Nephron (organoid): ENCODE data around the gene FOXC2.

Experiments
- H3K27ac Mint-ChIP-seq, 3 experiments: 2 replicates each; pipeline ENCODE4 v1.8.0; 2020; ENCODE audit warnings: mixed read lengths in 3 of 3, mild to moderate bottlenecking in 2 of 3, moderate library complexity in 1 of 3
- H3K27me3 Mint-ChIP-seq: 2 replicates; pipeline ENCODE4 v1.8.0; 2021; ENCODE audit warnings: low read depth, mild to moderate bottlenecking, moderate library complexity, mixed read lengths
- H3K36me3 Mint-ChIP-seq: 2 replicates; pipeline ENCODE4 v1.8.0; 2020; ENCODE audit warnings: low read depth, mixed read lengths
- H3K4me1 Mint-ChIP-seq: 2 replicates; pipeline ENCODE4 v1.8.0; 2020; ENCODE audit warnings: mixed read lengths
- H3K4me3 Mint-ChIP-seq, 3 experiments: 2 replicates each; pipeline ENCODE4 v1.8.0; 2020; ENCODE audit warnings: mild to moderate bottlenecking in 3 of 3, mixed read lengths in 3 of 3, moderate library complexity in 2 of 3
- H3K9me3 Mint-ChIP-seq: 2 replicates; pipeline ENCODE4 v1.8.0; 2020; ENCODE audit warnings: mixed read lengths
- TF ChIP-seq, protein P1 (sequence below), 3 experiments: fragments of 200-600 bp; sonication (generic); IDR thresholded peaks; one replicate each; pipeline ENCODE4 v1.5.0; 2021; ENCODE audit warnings: antibody characterized with exemption in 3 of 3; ENCODE audit not compliant: unreplicated experiment in 3 of 3

The FOXC2 gene

GRCh38 chr16:86566601-86566965, at the start of gene FOXC2:
FOXC2 (plus strand) TSS chr16:86566829; CDS start chr16:86567336, 507 bp downstream.
- H3K27ac Mint-ChIP-seq, result peak within 1 kb of the TSS; percentile 72 to 98 (median 94)
- peaks cover 30% of the 10 kb centered on the region for H3K36me3 Mint-ChIP-seq
- peak within 1 kb of the TSS; percentile 91 to 94 (median 92) for H3K4me3 Mint-ChIP-seq
- peaks cover 35% of the 10 kb centered on the region for H3K4me1 Mint-ChIP-seq
- H3K9me3 Mint-ChIP-seq, result no peaks in the 10 kb centered on the region
- H3K27me3 Mint-ChIP-seq, result peaks cover 85% of the 10 kb centered on the region
- TF ChIP-seq, protein P1, sequence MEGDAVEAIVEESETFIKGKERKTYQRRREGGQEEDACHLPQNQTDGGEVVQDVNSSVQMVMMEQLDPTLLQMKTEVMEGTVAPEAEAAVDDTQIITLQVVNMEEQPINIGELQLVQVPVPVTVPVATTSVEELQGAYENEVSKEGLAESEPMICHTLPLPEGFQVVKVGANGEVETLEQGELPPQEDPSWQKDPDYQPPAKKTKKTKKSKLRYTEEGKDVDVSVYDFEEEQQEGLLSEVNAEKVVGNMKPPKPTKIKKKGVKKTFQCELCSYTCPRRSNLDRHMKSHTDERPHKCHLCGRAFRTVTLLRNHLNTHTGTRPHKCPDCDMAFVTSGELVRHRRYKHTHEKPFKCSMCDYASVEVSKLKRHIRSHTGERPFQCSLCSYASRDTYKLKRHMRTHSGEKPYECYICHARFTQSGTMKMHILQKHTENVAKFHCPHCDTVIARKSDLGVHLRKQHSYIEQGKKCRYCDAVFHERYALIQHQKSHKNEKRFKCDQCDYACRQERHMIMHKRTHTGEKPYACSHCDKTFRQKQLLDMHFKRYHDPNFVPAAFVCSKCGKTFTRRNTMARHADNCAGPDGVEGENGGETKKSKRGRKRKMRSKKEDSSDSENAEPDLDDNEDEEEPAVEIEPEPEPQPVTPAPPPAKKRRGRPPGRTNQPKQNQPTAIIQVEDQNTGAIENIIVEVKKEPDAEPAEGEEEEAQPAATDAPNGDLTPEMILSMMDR (IDR thresholded peaks at IDR 0.05; ENCODE audit: unreplicated experiment in 3 of 3), result no peak

DNA sequence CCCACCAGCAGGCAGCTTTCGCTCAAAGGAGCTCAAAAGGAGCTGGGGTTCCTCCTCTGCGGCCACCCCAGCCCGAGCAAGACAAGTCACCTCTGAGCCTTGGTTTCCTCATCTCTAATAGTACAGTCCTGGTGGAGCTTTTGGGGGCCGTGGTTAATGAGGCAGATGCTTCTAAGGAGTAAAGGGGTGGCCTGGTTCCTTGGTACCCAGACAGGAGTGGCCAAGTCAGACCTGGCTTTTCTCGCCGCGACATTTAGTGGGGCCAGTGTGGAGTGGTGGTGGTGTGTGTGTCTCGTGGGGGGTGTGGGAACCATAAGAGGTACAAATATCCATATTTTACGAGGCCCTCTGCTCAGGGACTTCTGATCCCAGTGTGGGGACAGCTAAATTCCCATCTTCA, 49.6 kb upstream of the FOXC2 start:
- Mint-ChIP-seq H3K36me3 (no peaks in the 10 kb centered on the region), H3K4me1 (peaks cover 5% of the 10 kb centered on the region), H3K9me3 (no peaks in the 10 kb centered on the region), H3K27me3 (peaks cover 100% of the 10 kb centered on the region), H3K27ac (no peak overlapping the region), H3K4me3 (peak overlapping the region in 1 of 3 experiments; percentile 29)
- TF ChIP-seq, protein P1 (IDR thresholded peaks at IDR 0.05; ENCODE audit: unreplicated experiment in 3 of 3), result no peak

GRCh38 chr16:86517652-86518258, 48.9 kb upstream of the FOXC2 start:
- Mint-ChIP-seq H3K4me3 (no peak overlapping the region), H3K9me3 (no peaks in the 10 kb centered on the region), H3K27ac (no peak overlapping the region), H3K36me3 (no peaks in the 10 kb centered on the region), H3K27me3 (peaks cover 100% of the 10 kb centered on the region), H3K4me1 (peaks cover 5% of the 10 kb centered on the region)
- TF ChIP-seq, protein P1 (IDR thresholded peaks at IDR 0.05; ENCODE audit: unreplicated experiment in 3 of 3), result peak; percentile 76 to 83 (median 82)

- TF ChIP-seq, protein P1 (IDR thresholded peaks at IDR 0.05; ENCODE audit: unreplicated experiment in 3 of 3), result no peak
- no peaks in the 10 kb centered on the region for H3K36me3 Mint-ChIP-seq
- peaks cover 5% of the 10 kb centered on the region for H3K4me1 Mint-ChIP-seq
- H3K27ac Mint-ChIP-seq, result no peak overlapping the region
- H3K27me3 Mint-ChIP-seq, result peaks cover 100% of the 10 kb centered on the region
- H3K9me3 Mint-ChIP-seq, result no peaks in the 10 kb centered on the region
- H3K4me3 Mint-ChIP-seq, result no peak overlapping the region
These were observed 47.5 kb upstream of the FOXC2 start for GRCh38 chr16:86519007-86519648.

- Mint-ChIP-seq H3K9me3 (no peaks in the 10 kb centered on the region), H3K4me3 (peak overlapping the region in 1 of 3 experiments; percentile 53), H3K36me3 (no peaks in the 10 kb centered on the region), H3K27ac (no peak overlapping the region), H3K4me1 (peaks cover 5% of the 10 kb centered on the region), H3K27me3 (peaks cover 99% of the 10 kb centered on the region)
- TF ChIP-seq, protein P1 (IDR thresholded peaks at IDR 0.05; ENCODE audit: unreplicated experiment in 3 of 3), result peak; percentile 91 to 97 (median 96)
These were observed 46.8 kb upstream of the FOXC2 start for GRCh38 chr16:86519649-86520316.
